Mucosa of rectum (tissue), 2 donors: ENCODE data around the gene C10orf105.

Experiments used
- H3K27ac ChIP-seq, 2 donors: one replicate each; pipeline ENCODE4 v1.7.0; 2013; ENCODE audit warnings: inconsistent platforms in 2 of 2, low read depth in 2 of 2, low read length in 2 of 2
- H3K27me3 ChIP-seq, 2 donors: one replicate each; pipeline ENCODE4 v1.7.0; 2013; ENCODE audit warnings: low read length in 2 of 2; ENCODE audit not compliant: control insufficient read depth in 2 of 2, insufficient read depth in 2 of 2
- H3K36me3 ChIP-seq, 2 donors: one replicate each; pipeline ENCODE4 v1.7.0; 2013; ENCODE audit warnings: low read length in 2 of 2; ENCODE audit not compliant: control insufficient read depth in 2 of 2, insufficient read depth in 2 of 2
- H3K4me1 ChIP-seq, 2 donors: one replicate each; pipeline ENCODE4 v1.7.0; 2013; ENCODE audit warnings: low read length in 2 of 2, mild to moderate bottlenecking in 1 of 2; ENCODE audit not compliant: control insufficient read depth in 2 of 2, insufficient read depth in 2 of 2
- H3K4me3 ChIP-seq, 2 donors: one replicate each; pipeline ENCODE4 v1.7.0; 2013; ENCODE audit warnings: low read length in 2 of 2
- H3K9ac ChIP-seq, 2 donors: one replicate each; pipeline ENCODE4 v1.7.0; 2013; ENCODE audit warnings: low read length in 2 of 2, low read depth in 1 of 2, mild to moderate bottlenecking in 1 of 2
- H3K9me3 ChIP-seq, 2 donors: one replicate each; pipeline ENCODE4 v1.7.0; 2013; ENCODE audit warnings: low read length in 2 of 2; ENCODE audit not compliant: control insufficient read depth in 2 of 2
- donor health status: healthy.
- donor health status: Normal muscosa, but diverticular disease.

The C10orf105 gene

DNA sequence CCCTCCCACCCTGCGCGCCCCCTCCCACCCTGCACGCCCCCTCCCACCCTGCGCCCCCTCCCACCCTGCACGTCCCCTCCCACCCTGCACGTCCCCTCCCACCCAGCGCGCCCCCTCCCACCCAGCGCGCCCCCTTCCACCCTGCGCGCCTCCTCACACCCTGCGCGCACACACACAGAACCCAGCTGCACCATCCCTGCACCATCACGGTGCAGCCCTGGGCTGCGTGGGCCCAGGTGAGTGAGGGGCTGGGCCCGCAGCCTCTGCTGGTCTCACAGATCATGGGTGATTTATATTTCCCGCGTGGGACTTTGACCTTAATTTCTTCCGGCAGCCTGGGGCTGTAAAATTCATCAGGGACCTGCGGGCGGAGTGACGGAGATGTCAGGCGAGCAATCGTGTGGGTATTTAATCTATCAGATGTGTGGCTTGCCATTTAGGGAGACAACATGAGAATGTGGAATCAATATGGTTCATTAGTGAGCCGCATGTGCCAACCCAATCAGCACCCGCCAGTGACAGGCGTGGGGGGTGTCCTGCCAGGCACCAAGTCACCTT, 57.7 kb downstream of the C10orf105 start:
- H3K9ac ChIP-seq: no peak overlapping the region
- H3K36me3 ChIP-seq: no peaks in the 10 kb centered on the region
- peak overlapping the region in 1 of 2 donors; percentile 48 for H3K27ac ChIP-seq
- no peaks in the 10 kb centered on the region for H3K9me3 ChIP-seq
- no peak overlapping the region for H3K4me3 ChIP-seq
- H3K4me1 ChIP-seq: peaks cover 4 to 18% of the 10 kb centered on the region in 2 donors
- H3K27me3 ChIP-seq: no peaks in the 10 kb centered on the region
